Measurements from ENCODE around the gene APCDD1L.

GRCh38 chr20:58546756-58547622 lies 31.8 kb upstream of the APCDD1L start:
- TF ChIP-seq CTCF (IDR thresholded peaks at IDR 0.05) = no peak
- no peak for TF ChIP-seq POLR2A (IDR thresholded peaks at IDR 0.05)

Measured in uterus (tissue), 2 donors.